ENCODE measurements around the gene TRPC4AP.

- TF ChIP-seq CTCF (IDR thresholded peaks at IDR 0.05) (no peak), POLR2A (IDR thresholded peaks at IDR 0.05) (no peak)
These were observed 70.8 kb downstream of the TRPC4AP start for GRCh38 chr20:35021831-35022230.

All from upper lobe of left lung (tissue), 4 donors.